ENCODE results near the gene HPRT1.
"Not testable (repeated sequence)": the region's sequence is repeated elsewhere in the genome, so short reads cannot be mapped to it uniquely, and the experiment has no call there.

Gene HPRT1

DNA sequence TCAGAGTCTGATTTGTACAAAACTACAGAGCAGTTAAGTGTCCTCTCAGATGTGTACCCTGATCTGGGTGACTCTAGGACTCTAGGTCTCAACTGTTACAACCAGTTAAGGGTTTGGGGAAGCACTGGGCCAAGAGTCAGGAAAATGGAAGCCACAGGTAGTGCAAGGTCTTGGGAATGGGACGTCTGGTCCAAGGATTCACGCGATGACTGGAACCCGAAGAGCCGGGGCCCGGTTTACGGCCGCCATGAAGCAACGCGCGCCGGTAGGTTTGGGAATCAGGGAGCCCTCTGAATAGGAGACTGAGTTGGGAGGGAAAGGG, 321 bp upstream of the HPRT1 start:
- no peak for TF ChIP-seq ZNF274 (IDR thresholded peaks at IDR 0.05; ENCODE audit: low read depth, low read length)
- peak overlapping the region; percentile 85; the same call in 1 of the 2 replicates for H3K4me3 ChIP-seq (ENCODE audit: low read length)

DNA sequence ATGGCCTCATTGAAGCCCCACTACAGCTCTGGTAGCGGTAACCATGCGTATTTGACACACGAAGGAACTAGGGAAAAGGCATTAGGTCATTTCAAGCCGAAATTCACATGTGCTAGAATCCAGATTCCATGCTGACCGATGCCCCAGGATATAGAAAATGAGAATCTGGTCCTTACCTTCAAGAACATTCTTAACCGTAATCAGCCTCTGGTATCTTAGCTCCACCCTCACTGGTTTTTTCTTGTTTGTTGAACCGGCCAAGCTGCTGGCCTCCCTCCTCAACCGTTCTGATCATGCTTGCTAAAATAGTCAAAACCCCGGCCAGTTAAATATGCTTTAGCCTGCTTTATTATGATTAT, 876 bp downstream of the HPRT1 start:
- H3K4me3 ChIP-seq (ENCODE audit: low read length) = peak overlapping the region; percentile 76
- no peak for TF ChIP-seq ZNF274 (IDR thresholded peaks at IDR 0.05; ENCODE audit: low read depth, low read length)

DNA sequence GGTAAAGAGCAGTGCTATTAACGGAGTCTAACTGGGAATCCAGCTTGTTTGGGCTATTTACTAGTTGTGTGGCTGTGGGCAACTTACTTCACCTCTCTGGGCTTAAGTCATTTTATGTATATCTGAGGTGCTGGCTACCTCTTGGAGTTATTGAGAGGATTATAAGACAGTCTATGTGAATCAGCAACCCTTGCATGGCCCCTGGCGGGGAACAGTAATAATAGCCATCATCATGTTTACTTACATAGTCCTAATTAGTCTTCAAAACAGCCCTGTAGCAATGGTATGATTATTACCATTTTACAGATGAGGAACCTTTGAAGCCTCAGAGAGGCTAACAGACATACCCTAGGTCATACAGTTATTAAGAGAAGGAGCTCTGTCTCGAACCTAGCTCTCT, 1.5 kb downstream of the HPRT1 start:
- peak overlapping the region; percentile 76; the same call in 1 of the 2 replicates for H3K4me3 ChIP-seq (ENCODE audit: low read length)

GRCh38 chrX:134462927-134463326, 3.0 kb downstream of the HPRT1 start:
- no peak for TF ChIP-seq ZNF274 (IDR thresholded peaks at IDR 0.05; ENCODE audit: low read depth, low read length)
- no peak overlapping the region for H3K4me3 ChIP-seq (ENCODE audit: low read length)

More for the DNA sequence above, 1.5 kb downstream of the HPRT1 start:
- no peak for TF ChIP-seq ZNF274 (IDR thresholded peaks at IDR 0.05; ENCODE audit: low read depth, low read length)

- H3K4me3 ChIP-seq (ENCODE audit: low read length) = not testable (repeated sequence)
Measured at GRCh38 chrX:134464453-134464852, 4.5 kb downstream of the HPRT1 start.

- H3K4me3 ChIP-seq (ENCODE audit: low read length) = no peak overlapping the region
- TF ChIP-seq ZNF274 (IDR thresholded peaks at IDR 0.05; ENCODE audit: low read depth, low read length) = no peak
Measured at GRCh38 chrX:134469486-134469885, 9.5 kb downstream of the HPRT1 start.

- H3K4me3 ChIP-seq (ENCODE audit: low read length) = no peak overlapping the region
- TF ChIP-seq ZNF274 (IDR thresholded peaks at IDR 0.05; ENCODE audit: low read depth, low read length) = no peak
Measured at GRCh38 chrX:134470013-134470412, 10.0 kb downstream of the HPRT1 start.

GRCh38 chrX:134472041-134472440, 12.1 kb downstream of the HPRT1 start:
- H3K4me3 ChIP-seq (ENCODE audit: low read length) = no peak overlapping the region
- TF ChIP-seq ZNF274 (IDR thresholded peaks at IDR 0.05; ENCODE audit: low read depth, low read length) = no peak

DNA sequence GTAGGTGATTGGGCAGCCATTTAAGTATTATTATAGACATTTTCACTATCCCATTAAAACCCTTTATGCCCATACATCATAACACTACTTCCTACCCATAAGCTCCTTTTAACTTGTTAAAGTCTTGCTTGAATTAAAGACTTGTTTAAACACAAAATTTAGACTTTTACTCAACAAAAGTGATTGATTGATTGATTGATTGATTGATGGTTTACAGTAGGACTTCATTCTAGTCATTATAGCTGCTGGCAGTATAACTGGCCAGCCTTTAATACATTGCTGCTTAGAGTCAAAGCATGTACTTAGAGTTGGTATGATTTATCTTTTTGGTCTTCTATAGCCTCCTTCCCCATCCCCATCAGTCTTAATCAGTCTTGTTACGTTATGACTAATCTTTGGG, 16.3 kb downstream of the HPRT1 start:
- H3K4me3 ChIP-seq (ENCODE audit: low read length) = no peak overlapping the region
- TF ChIP-seq ZNF274 (IDR thresholded peaks at IDR 0.05; ENCODE audit: low read depth, low read length) = no peak

GRCh38 chrX:134478374-134478773, 18.4 kb downstream of the HPRT1 start:
- H3K4me3 ChIP-seq (ENCODE audit: low read length) = no peak overlapping the region
- no peak for TF ChIP-seq ZNF274 (IDR thresholded peaks at IDR 0.05; ENCODE audit: low read depth, low read length)

DNA sequence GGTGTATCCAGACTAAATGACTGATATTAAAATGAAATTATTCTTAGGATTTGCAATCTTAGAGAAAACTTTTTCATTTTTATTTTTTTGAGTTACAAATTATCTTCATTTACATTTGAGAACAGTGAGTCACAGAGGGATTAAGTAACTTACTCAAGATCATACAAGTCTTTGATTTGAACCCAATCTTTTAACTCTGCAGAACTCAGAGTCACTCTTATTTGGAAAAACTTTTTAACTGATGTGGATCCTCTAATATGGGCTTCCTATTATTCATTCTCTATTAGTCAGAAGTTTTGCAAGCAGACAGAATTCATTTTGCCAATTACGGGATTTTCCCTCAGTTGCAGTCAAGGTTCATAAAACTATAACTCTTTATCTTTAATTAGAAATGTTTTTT, 20.1 kb downstream of the HPRT1 start:
- no peak for TF ChIP-seq ZNF274 (IDR thresholded peaks at IDR 0.05; ENCODE audit: low read depth, low read length)
- H3K4me3 ChIP-seq (ENCODE audit: low read length) = no peak overlapping the region

DNA sequence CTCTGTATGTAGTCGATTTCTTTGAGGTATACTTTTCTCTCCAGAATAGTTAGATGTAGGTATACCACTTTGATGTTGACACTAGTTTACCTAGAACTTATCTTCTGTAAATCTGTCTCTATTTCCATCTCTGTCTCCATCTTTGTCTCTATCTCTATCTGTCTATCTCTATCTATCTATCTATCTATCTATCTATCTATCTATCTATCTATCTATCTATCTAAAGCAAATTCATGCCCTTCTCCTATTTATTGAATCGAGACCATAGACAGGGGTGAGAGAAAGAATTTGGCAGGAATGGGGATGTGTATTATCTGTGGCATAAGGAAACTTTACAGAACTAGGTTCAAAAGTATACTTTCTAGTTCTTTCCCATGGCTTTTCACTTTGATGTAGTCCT, 21.4 kb downstream of the HPRT1 start:
- TF ChIP-seq ZNF274 (IDR thresholded peaks at IDR 0.05; ENCODE audit: low read depth, low read length) = no peak
- H3K4me3 ChIP-seq (ENCODE audit: low read length) = no peak overlapping the region

GRCh38 chrX:134482371-134482770, 22.4 kb downstream of the HPRT1 start:
- no peak for TF ChIP-seq ZNF274 (IDR thresholded peaks at IDR 0.05; ENCODE audit: low read depth, low read length)

GRCh38 chrX:134484039-134484438, 24.1 kb downstream of the HPRT1 start:
- no peak for TF ChIP-seq ZNF274 (IDR thresholded peaks at IDR 0.05; ENCODE audit: low read depth, low read length)
- H3K4me3 ChIP-seq (ENCODE audit: low read length) = no peak overlapping the region

More at GRCh38 chrX:134482371-134482770, 22.4 kb downstream of the HPRT1 start:
- H3K4me3 ChIP-seq (ENCODE audit: low read length) = no peak overlapping the region

DNA sequence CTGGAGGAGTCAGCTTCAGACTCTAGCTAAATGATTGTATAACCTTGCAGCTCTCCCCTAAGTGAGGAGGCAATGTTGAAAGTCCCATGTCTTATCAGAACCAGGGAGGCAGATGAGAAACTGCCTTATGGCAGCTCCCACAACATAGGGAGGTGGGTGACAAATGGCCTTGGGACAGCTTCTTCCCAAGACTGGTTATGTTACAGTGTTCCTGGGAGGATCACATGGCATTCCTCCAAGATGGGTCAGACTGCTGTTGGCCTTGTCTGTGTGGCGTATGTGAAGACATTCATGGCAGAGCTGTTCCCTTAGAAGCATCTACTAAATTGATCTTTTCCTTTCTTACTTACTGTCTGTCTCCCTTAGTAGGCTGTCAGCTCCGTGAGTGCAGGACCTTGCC, 42.0 kb downstream of the HPRT1 start:
- H3K4me3 ChIP-seq (ENCODE audit: low read length) = no peak overlapping the region
- no peak for TF ChIP-seq ZNF274 (IDR thresholded peaks at IDR 0.05; ENCODE audit: low read depth, low read length)

DNA sequence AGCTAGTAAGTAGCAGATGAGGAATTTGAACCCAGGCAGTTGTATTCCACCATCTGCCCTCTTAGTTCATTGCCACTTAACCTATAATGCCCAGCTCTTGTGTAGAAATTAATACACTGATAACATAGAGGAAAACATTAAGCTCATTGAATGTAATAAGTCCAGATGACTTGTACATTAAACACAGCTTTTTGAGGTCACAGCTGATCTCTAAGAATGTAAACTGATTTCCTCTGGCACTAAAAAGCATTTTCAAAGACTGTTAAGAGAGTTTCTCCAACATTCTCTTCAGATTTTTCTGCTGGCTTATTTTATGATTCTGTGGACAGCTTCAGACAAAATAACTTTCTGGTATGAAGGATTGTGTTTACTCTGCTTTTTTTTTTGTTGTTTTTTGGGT, 42.7 kb downstream of the HPRT1 start:
- no peak for TF ChIP-seq ZNF274 (IDR thresholded peaks at IDR 0.05; ENCODE audit: low read depth, low read length)
- no peak overlapping the region for H3K4me3 ChIP-seq (ENCODE audit: low read length)

GRCh38 chrX:134512566-134512965, 52.6 kb downstream of the HPRT1 start:
- no peak overlapping the region for H3K4me3 ChIP-seq (ENCODE audit: low read length)
- TF ChIP-seq ZNF274 (IDR thresholded peaks at IDR 0.05; ENCODE audit: low read depth, low read length) = no peak

Data from GM08714 (cell line).